OCI-LY1 (cell line): ENCODE measurements around the gene SLC6A3.

Experiments
- H2AFZ ChIP-seq: fragments of 200-600 bp; sonication (generic), shearing (Covaris generic); 2 replicates; pipeline ENCODE4 v1.6.0; 2014; ENCODE audit warnings: antibody characterized with exemption, mild to moderate bottlenecking, low read length
- H3F3A ChIP-seq: fragments of 200-600 bp; sonication (generic), shearing (Covaris generic); 2 replicates; pipeline ENCODE4 v1.6.0; 2014; ENCODE audit warnings: mild to moderate bottlenecking, antibody characterized with exemption, low read length, moderate library complexity; ENCODE audit not compliant: insufficient read depth
- H3K27ac ChIP-seq: fragments of 200-600 bp; sonication (generic); 2 replicates; pipeline ENCODE4 v1.5.1; 2014; ENCODE audit warnings: low read length, mixed run types, mild to moderate bottlenecking, low read depth; ENCODE audit not compliant: poor library complexity, severe bottlenecking
- H3K27me3 ChIP-seq: fragments of 200-600 bp; sonication (generic); 2 replicates; pipeline ENCODE4 v1.6.0; 2014; ENCODE audit warnings: antibody characterized with exemption, mild to moderate bottlenecking, low read length, moderate library complexity; ENCODE audit not compliant: insufficient read depth
- H3K36me3 ChIP-seq: fragments of 200-600 bp; sonication (generic); 2 replicates; pipeline ENCODE4 v1.6.1; 2014; ENCODE audit warnings: mild to moderate bottlenecking, antibody characterized with exemption, low read length, moderate library complexity, mixed read lengths; ENCODE audit not compliant: insufficient read depth
- H3K4me1 ChIP-seq: fragments of 200-600 bp; sonication (generic); 2 replicates; pipeline ENCODE4 v1.5.1; 2014; ENCODE audit warnings: mild to moderate bottlenecking, low read length, moderate library complexity; ENCODE audit not compliant: insufficient read depth, severe bottlenecking
- H3K4me2 ChIP-seq: fragments of 200-600 bp; sonication (generic), shearing (Covaris generic); 2 replicates; pipeline ENCODE4 v1.6.1; 2014; ENCODE audit warnings: low read length
- H3K4me3 ChIP-seq: fragments of 200-600 bp; sonication (generic); 2 replicates; pipeline ENCODE4 v1.5.1; 2014; ENCODE audit warnings: low read length, low read depth, mild to moderate bottlenecking, mixed read lengths; ENCODE audit not compliant: poor library complexity, severe bottlenecking
- H3K79me2 ChIP-seq: fragments of 200-600 bp; shearing (Covaris generic); 2 replicates; pipeline ENCODE4 v1.6.1; 2016; ENCODE audit warnings: mixed run types, low read length, mixed read lengths; ENCODE audit not compliant: insufficient read depth
- H3K9ac ChIP-seq: fragments of 200-600 bp; sonication (generic), shearing (Covaris generic); 2 replicates; pipeline ENCODE4 v1.6.1; 2014; ENCODE audit warnings: mild to moderate bottlenecking, low read length, mixed read lengths
- H3K9me2 ChIP-seq: fragments of 200-600 bp; sonication (generic), shearing (Covaris generic); 2 replicates; pipeline ENCODE4 v1.6.1; 2014; ENCODE audit warnings: low read depth, mild to moderate bottlenecking, low read length, mixed read lengths
- H3K9me3 ChIP-seq: fragments of 200-600 bp; shearing (Covaris generic); 2 replicates; pipeline ENCODE4 v1.6.1; 2014; ENCODE audit warnings: low read length, mixed read lengths
- H4K20me1 ChIP-seq: fragments of 200-600 bp; sonication (generic), shearing (Covaris generic); 2 replicates; pipeline ENCODE4 v1.6.0; 2016; ENCODE audit warnings: mild to moderate bottlenecking, low read length; ENCODE audit not compliant: insufficient read depth
- CTCF ChIP-seq: fragments of 200-600 bp; sonication (generic), shearing (Covaris generic); IDR thresholded peaks from 2 replicates; pipeline ENCODE4 v1.5.1; 2017; ENCODE audit warnings: mild to moderate bottlenecking, antibody characterized with exemption, low read length, moderate library complexity, mixed read lengths
- EZH2 ChIP-seq: fragments of 200-600 bp; sonication (generic), shearing (Covaris generic); IDR thresholded peaks from 2 replicates; pipeline ENCODE4 v1.8.0; 2017; ENCODE audit warnings: borderline replicate concordance, mixed run types, mild to moderate bottlenecking, antibody characterized with exemption, low read length, moderate library complexity, mixed read lengths

Gene SLC6A3

GRCh38 chr5:1445313-1445688 is at the start of gene SLC6A3:
TSS of gene SLC6A3 (minus strand) at chr5:1445440. CDS start at chr5:1443197, 2,243 bp downstream.
- TF ChIP-seq EZH2 (no peak), CTCF (no peak)
- no peaks in the 10 kb centered on the region for H3K79me2 ChIP-seq
- H3K4me2 ChIP-seq: no peak within 1 kb of the TSS
- H2AFZ ChIP-seq: no peak within 1 kb of the TSS
- H3K27ac ChIP-seq: no peak within 1 kb of the TSS
- H3K9me3 ChIP-seq: no peaks in the 10 kb centered on the region
- no peak within 1 kb of the TSS for H3K9ac ChIP-seq
- no peaks in the 10 kb centered on the region for H3K36me3 ChIP-seq
- no peak within 1 kb of the TSS for H3K4me3 ChIP-seq
- no peaks in the 10 kb centered on the region for H3K4me1 ChIP-seq
- no peaks in the 10 kb centered on the region for H3F3A ChIP-seq
- H3K9me2 ChIP-seq: no peaks in the 10 kb centered on the region
- 0 out of 2 replicates have a peak, but pooled peaks cover 10% of the 10 kb centered on the region for H3K27me3 ChIP-seq
- no peaks in the 10 kb centered on the region for H4K20me1 ChIP-seq

GRCh38 chr5:1493941-1494340 is 48.7 kb upstream of the SLC6A3 start:
- Histone ChIP-seq H3K36me3 (peaks cover 28% of the 10 kb centered on the region; the same call in 1 of the 2 replicates), H3K4me3 (no peak overlapping the region), H3K79me2 (no peaks in the 10 kb centered on the region), H4K20me1 (no peaks in the 10 kb centered on the region), H3K27me3 (no peaks in the 10 kb centered on the region), H3K4me1 (peaks cover 17% of the 10 kb centered on the region), H3K27ac (no peak overlapping the region), H3F3A (no peaks in the 10 kb centered on the region), H2AFZ (no peak overlapping the region), H3K9me3 (no peaks in the 10 kb centered on the region), H3K9ac (no peak overlapping the region), H3K9me2 (no peaks in the 10 kb centered on the region), H3K4me2 (no peak overlapping the region)
- TF ChIP-seq EZH2: no peak
- no peak for TF ChIP-seq CTCF

GRCh38 chr5:1493413-1493812 is 48.2 kb upstream of the SLC6A3 start:
- H4K20me1 ChIP-seq: no peaks in the 10 kb centered on the region
- peaks cover 23% of the 10 kb centered on the region; the same call in 1 of the 2 replicates for H3K36me3 ChIP-seq
- no peak overlapping the region for H3K4me3 ChIP-seq

More at GRCh38 chr5:1493413-1493812, 48.2 kb upstream of the SLC6A3 start:
- Histone ChIP-seq H3K27ac (no peak overlapping the region), H3F3A (no peaks in the 10 kb centered on the region), H3K4me1 (peaks cover 17% of the 10 kb centered on the region), H3K9me2 (no peaks in the 10 kb centered on the region), H3K9ac (no peak overlapping the region), H3K79me2 (no peaks in the 10 kb centered on the region), H2AFZ (no peak overlapping the region), H3K27me3 (no peaks in the 10 kb centered on the region), H3K4me2 (no peak overlapping the region), H3K9me3 (no peaks in the 10 kb centered on the region)
- TF ChIP-seq CTCF: no peak
- TF ChIP-seq EZH2: no peak
